ENCODE data around the gene NFIA.

GRCh38 chr1:61142043-61142440 is 59.7 kb downstream of the NFIA start:
- TF ChIP-seq POLR2A (IDR thresholded peaks at IDR 0.05; ENCODE audit: low read depth, low read length) (no peak), TAF1 (IDR thresholded peaks at IDR 0.05; ENCODE audit: low read depth, low read length) (no peak), POLR2AphosphoS5 (IDR thresholded peaks at IDR 0.05; ENCODE audit: low read depth, low read length) (no peak), SPI1 (IDR thresholded peaks at IDR 0.05; ENCODE audit: low read depth, low read length) (no peak), POU2F2 (IDR thresholded peaks at IDR 0.05; ENCODE audit: low read depth, low read length) (no peak)

Data from GM12891 (cell line).